ENCODE measurements around the gene MRAP.

Gene MRAP

GRCh38 chr21:32350211-32350980 is 51.7 kb downstream of the MRAP start:
- no peak for FAIRE-seq

DNA sequence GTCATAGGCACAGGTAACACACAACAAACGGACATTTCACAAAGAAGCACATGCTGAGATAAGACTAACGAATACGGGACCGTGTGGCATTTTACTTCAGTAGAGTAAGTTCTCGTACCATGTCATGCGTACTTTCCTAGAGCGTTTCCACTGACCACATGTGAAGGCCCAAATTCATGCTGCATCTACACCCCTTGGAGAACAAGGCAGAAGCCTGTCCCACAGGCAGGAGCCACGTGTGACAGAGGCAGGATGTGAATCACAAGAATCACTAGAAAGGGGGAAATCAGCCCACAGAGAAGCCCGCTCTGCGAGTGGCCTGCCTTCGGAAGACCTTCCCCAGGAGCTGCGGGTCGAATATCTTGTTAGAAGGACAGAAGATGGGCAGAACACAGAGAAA is 52.3 kb downstream of the MRAP start:
- FAIRE-seq, result no peak

- FAIRE-seq, result no peak
Observed at GRCh38 chr21:32351428-32351827, 52.8 kb downstream of the MRAP start.

- no peak for FAIRE-seq
Observed at GRCh38 chr21:32352526-32352925, 53.9 kb downstream of the MRAP start.

DNA sequence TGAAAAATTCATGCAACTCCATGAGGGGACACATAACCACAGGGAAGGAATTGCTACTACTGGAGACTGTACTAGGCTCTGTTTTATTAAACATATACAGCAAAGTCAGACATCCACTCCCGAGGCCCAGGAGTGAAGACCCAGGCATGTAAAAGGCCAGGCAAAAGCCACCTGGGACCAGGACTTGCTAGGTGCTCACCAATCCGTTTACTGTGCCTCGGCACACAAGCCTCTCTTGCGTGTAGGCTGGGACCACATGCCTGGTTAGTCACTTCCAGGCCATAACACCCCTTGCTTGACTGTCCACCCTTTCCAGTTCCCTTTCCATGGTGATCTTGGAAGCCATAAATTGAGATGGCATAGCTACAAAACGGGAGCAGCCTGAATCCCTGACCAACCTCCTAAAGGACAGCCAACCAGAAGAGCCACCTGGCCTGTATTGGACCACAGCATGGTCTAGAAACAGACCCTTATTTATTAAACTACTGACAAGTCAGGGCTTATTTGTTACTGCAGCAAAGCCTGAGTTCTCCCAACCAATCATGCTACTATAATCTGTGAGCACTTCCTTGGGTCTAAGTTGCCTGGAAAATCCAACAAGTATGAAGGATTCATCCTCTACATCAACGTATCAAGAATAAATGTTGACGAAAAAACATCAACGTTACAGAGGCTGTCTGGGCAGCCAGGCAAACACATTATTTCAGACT is 54.5 kb downstream of the MRAP start:
- no peak for FAIRE-seq

- FAIRE-seq, result no peak
Observed at GRCh38 chr21:32356874-32357395, 58.3 kb downstream of the MRAP start.

GRCh38 chr21:32359719-32360260 is 61.1 kb downstream of the MRAP start:
- FAIRE-seq, result no peak

GRCh38 chr21:32360401-32360975 is 61.8 kb downstream of the MRAP start:
- no peak for FAIRE-seq

All from colon (tissue), 2 donors.